Ishikawa (cell line): ENCODE data around the gene RGS7.

Experiments used
- CEBPB ChIP-seq: IDR thresholded peaks from 2 replicates; pipeline ENCODE4 v1.6.1; 2012
- CREB1 ChIP-seq: IDR thresholded peaks from 2 replicates; pipeline ENCODE4 v1.6.1; 2012; ENCODE audit warnings: low read depth
- EGR1 ChIP-seq: IDR thresholded peaks from 2 replicates; pipeline ENCODE4 v1.6.1; 2012
- EP300 ChIP-seq: IDR thresholded peaks from 2 replicates; pipeline ENCODE4 v1.6.1; 2012; ENCODE audit warnings: borderline replicate concordance
- FOXM1 ChIP-seq: IDR thresholded peaks from 2 replicates; pipeline ENCODE4 v1.6.1; 2012; ENCODE audit warnings: low read depth, borderline replicate concordance
- NFIC ChIP-seq: IDR thresholded peaks from 2 replicates; pipeline ENCODE4 v1.6.1; 2012
- RAD21 ChIP-seq: IDR thresholded peaks from 2 replicates; pipeline ENCODE4 v1.6.1; 2012; ENCODE audit warnings: low read depth
- REST ChIP-seq: IDR thresholded peaks from 2 replicates; pipeline ENCODE4 v1.6.1; 2012; ENCODE audit warnings: low read depth, mild to moderate bottlenecking
- TAF1 ChIP-seq: IDR thresholded peaks from 2 replicates; pipeline ENCODE4 v1.6.1; 2012; ENCODE audit warnings: low read depth, mild to moderate bottlenecking
- TCF12 ChIP-seq: IDR thresholded peaks from 2 replicates; pipeline ENCODE4 v1.6.1; 2012; ENCODE audit warnings: low read depth
- TEAD4 ChIP-seq: IDR thresholded peaks from 2 replicates; pipeline ENCODE4 v1.6.1; 2012
- USF1 ChIP-seq: IDR thresholded peaks from 2 replicates; pipeline ENCODE4 v1.6.1; 2012
- YY1 ChIP-seq: IDR thresholded peaks from 2 replicates; pipeline ENCODE4 v1.6.1; 2012; ENCODE audit warnings: low read depth
- ZBTB7A ChIP-seq: IDR thresholded peaks from 2 replicates; pipeline ENCODE4 v1.6.1; 2012; ENCODE audit warnings: low read depth
- TF ChIP-seq, protein P1 (sequence below): IDR thresholded peaks from 2 replicates; pipeline ENCODE4 v1.6.1; 2012

Gene RGS7

GRCh38 chr1:240942901-240943300, 414.1 kb downstream of the RGS7 start:
- TF ChIP-seq TCF12: no peak
- no peak for TF ChIP-seq TAF1
- no peak for TF ChIP-seq NFIC
- no peak for TF ChIP-seq EGR1

DNA sequence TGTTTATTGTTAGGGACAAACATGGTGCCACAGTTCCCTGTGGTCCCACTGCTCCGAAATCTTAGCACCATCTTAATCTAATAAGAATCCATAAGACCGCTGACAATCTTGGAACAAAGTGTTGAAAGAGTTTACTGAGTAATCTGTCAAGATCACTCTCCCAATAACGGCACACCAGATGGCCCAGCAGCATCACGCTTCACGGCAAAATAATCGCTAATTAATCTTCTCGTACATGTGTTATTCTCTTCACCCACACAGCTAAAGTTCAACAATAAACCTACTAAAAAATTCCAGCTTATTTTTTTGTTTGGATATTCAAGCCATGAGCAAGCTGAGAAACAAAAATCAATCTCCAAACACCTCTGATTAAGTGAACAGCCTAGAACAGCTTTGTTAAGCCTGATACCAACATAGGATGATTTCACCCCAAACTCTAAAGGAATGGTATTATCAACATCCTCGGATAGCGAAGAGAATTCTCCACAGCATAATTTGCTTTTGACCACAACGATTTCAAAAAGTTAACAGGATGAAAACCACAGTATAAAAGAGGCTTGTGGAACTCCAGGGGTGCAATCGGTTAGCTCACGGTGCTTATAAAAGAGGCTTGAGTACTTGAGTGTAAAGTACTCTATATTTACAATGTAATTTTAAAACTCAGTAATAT, 415.2 kb downstream of the RGS7 start:
- no peak for TF ChIP-seq NFIC
- TF ChIP-seq TEAD4: no peak
- no peak for TF ChIP-seq CEBPB
- TF ChIP-seq, protein P1, sequence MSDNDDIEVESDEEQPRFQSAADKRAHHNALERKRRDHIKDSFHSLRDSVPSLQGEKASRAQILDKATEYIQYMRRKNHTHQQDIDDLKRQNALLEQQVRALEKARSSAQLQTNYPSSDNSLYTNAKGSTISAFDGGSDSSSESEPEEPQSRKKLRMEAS: no peak
- no peak for TF ChIP-seq YY1
- no peak for TF ChIP-seq EP300
- TF ChIP-seq CREB1: no peak
- TF ChIP-seq ZBTB7A: no peak
- TF ChIP-seq EGR1: no peak
- TF ChIP-seq USF1: no peak
- no peak for TF ChIP-seq TCF12
- TF ChIP-seq REST: no peak
- TF ChIP-seq FOXM1: no peak

DNA sequence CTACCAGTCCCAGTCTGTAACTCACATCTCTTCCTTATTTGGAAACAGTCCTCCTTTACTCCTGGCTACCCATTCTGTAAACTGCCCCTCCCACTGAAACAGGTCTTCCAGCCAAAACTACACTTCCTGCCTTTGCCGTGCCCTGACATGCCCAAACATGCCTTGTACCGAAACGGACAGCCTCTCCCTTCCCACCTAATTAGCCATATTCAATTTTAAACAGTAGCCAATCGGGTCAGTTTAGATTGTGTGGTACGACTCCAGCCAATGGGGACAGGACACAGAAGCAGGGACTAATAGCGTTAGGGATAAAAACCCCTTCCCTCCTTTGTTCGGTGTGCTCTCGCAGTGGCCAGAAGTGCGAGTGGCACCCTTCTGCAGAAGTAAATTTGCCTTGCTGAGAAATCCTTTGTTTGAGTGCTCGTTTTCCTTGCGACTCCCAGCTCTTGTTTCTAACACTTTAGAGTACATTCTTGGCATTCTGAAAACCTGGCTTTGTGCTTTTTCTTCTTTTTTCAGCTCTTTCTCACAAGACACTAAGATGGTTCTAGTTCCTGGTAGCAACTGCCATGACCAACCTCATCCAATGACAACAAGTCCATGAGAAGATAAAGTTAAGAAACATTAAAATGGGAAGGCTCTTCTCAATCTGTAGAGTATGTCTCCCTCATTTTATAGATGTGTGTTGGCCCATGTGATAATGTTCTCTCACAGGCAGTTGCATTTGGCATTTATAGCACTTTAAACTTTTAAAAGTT, 419.9 kb downstream of the RGS7 start:
- no peak for TF ChIP-seq EP300
- no peak for TF ChIP-seq TAF1
- TF ChIP-seq, protein P1: no peak
- TF ChIP-seq RAD21: no peak
- TF ChIP-seq CREB1: no peak
- TF ChIP-seq TCF12: no peak
- TF ChIP-seq ZBTB7A: no peak
- no peak for TF ChIP-seq CEBPB
- TF ChIP-seq YY1: no peak
- no peak for TF ChIP-seq EGR1
- no peak for TF ChIP-seq FOXM1
- TF ChIP-seq REST: no peak
- no peak for TF ChIP-seq USF1
- TF ChIP-seq NFIC: no peak
- no peak for TF ChIP-seq TEAD4

GRCh38 chr1:240935920-240936319, 421.1 kb downstream of the RGS7 start:
- no peak for TF ChIP-seq REST

GRCh38 chr1:240931031-240931430, 426.0 kb downstream of the RGS7 start:
- no peak for TF ChIP-seq EGR1
